Mesendoderm (in vitro differentiated cells): ENCODE data around the gene MOXD1.

Experiments used
- DNase-seq: peaks from one replicate; pipeline ENCODE4 v3.0.0; 2013
- H2AK5ac ChIP-seq: 2 replicates; pipeline ENCODE4 v1.6.1; 2013; ENCODE audit warnings: low read length, inconsistent platforms
- H2BK120ac ChIP-seq: 2 replicates; pipeline ENCODE4 v1.6.1; 2013; ENCODE audit warnings: low read depth, mild to moderate bottlenecking, low read length, moderate library complexity, mixed read lengths
- H2BK15ac ChIP-seq: replicated peaks from 2 replicates; pipeline ENCODE4 v1.6.1; 2013; ENCODE audit warnings: low read depth, mild to moderate bottlenecking, moderate library complexity
- H2BK5ac ChIP-seq: 2 replicates; pipeline ENCODE4 v1.6.1; 2013; ENCODE audit warnings: low read length, inconsistent platforms
- H3K18ac ChIP-seq: 2 replicates; pipeline ENCODE4 v1.6.1; 2013; ENCODE audit warnings: mild to moderate bottlenecking, low read length, mixed read lengths
- H3K23ac ChIP-seq: one replicate; pipeline ENCODE4 v1.6.1; 2013; ENCODE audit warnings: low read length
- H3K27ac ChIP-seq: 2 replicates; pipeline ENCODE4 v1.5.1; 2013; ENCODE audit warnings: low read depth, mild to moderate bottlenecking, inconsistent platforms, low read length, moderate library complexity
- H3K27me3 ChIP-seq: 2 replicates; pipeline ENCODE4 v1.6.1; 2013; ENCODE audit warnings: low read length, control low read depth, mild to moderate bottlenecking, inconsistent platforms; ENCODE audit not compliant: insufficient read depth, poor library complexity
- H3K36me3 ChIP-seq: 2 replicates; pipeline ENCODE4 v1.6.1; 2013; ENCODE audit warnings: low read length, inconsistent platforms; ENCODE audit not compliant: control insufficient read depth, insufficient read depth
- H3K4ac ChIP-seq: one replicate; pipeline ENCODE4 v1.6.1; 2013; ENCODE audit warnings: low read depth, mild to moderate bottlenecking, low read length, moderate library complexity
- H3K4me1 ChIP-seq: 2 replicates; pipeline ENCODE4 v1.6.1; 2013; ENCODE audit warnings: low read depth, low read length, inconsistent platforms; ENCODE audit not compliant: control insufficient read depth
- H3K4me2 ChIP-seq: 2 replicates; pipeline ENCODE4 v1.6.1; 2013; ENCODE audit warnings: low read length
- H3K4me3 ChIP-seq: 2 replicates; pipeline ENCODE4 v1.5.1; 2013; ENCODE audit warnings: mild to moderate bottlenecking, low read length
- H3K56ac ChIP-seq: one replicate; pipeline ENCODE4 v1.6.1; 2013; ENCODE audit warnings: low read length
- H3K79me1 ChIP-seq: 2 replicates; pipeline ENCODE4 v1.6.1; 2013; ENCODE audit warnings: low read length, inconsistent platforms
- H3K79me2 ChIP-seq: 2 replicates; pipeline ENCODE4 v1.6.1; 2013; ENCODE audit warnings: mild to moderate bottlenecking, low read length; ENCODE audit not compliant: control insufficient read depth, insufficient read depth
- H3K9ac ChIP-seq: 2 replicates; pipeline ENCODE4 v1.6.1; 2013; ENCODE audit warnings: low read length, inconsistent platforms
- H4K5ac ChIP-seq: one replicate; pipeline ENCODE4 v1.6.1; 2013; ENCODE audit warnings: low read length
- H4K8ac ChIP-seq: one replicate; pipeline ENCODE4 v1.6.1; 2013; ENCODE audit warnings: low read depth, mild to moderate bottlenecking, control low read depth, low read length, moderate library complexity
- WGBS: extraction: QIAGEN DNeasy Blood & Tissue Kit; methylation state at CpG from one replicate; pipeline ENCODE4 v1.1.7; 2013; ENCODE audit warnings: low lambda C conversion rate, missing lambda C conversion rate; ENCODE audit not compliant: insufficient coverage; ENCODE audit errors: extremely low coverage; 5-methylcytosine and 5-hydroxymethylcytosine counted together

The MOXD1 gene

DNA sequence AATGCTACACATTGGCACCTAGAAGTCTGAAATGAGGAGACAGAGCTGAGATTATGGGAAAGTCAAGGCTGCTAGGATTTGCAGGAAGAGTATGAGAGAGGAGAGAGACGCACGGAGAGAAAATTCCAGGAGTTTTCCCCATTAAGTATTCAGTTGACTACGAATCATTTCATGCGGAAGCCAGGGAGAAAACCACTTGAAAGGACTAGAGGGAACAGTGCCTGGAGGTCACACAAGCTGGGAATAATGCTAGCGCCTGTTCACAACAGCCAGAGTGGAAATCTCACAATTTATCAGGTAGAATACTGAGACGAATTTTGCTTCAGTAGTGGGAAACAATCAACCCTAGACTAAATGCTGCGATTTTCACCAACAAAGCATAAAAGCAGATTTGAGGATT, 118.6 kb downstream of the MOXD1 start:
- Histone ChIP-seq H3K4me1 (no peaks in the 10 kb centered on the region), H3K79me2 (no peaks in the 10 kb centered on the region), H2BK120ac (no peak overlapping the region), H3K9ac (no peak overlapping the region), H3K79me1 (no peaks in the 10 kb centered on the region), H3K23ac (no peak overlapping the region), H4K8ac (no peak overlapping the region), H2BK5ac (no peak overlapping the region), H2BK15ac (no peak overlapping the region), H3K27me3 (no peaks in the 10 kb centered on the region), H3K4me2 (no peak overlapping the region), H3K18ac (no peak overlapping the region), H4K5ac (no peak overlapping the region), H2AK5ac (no peak overlapping the region), H3K4ac (no peak overlapping the region), H3K36me3 (no peaks in the 10 kb centered on the region), H3K56ac (no peak overlapping the region), H3K4me3 (no peak overlapping the region), H3K27ac (no peak overlapping the region)
- no peak for DNase-seq
- no CpG with 5 or more reads among the region's 7 CpGs for WGBS

DNA sequence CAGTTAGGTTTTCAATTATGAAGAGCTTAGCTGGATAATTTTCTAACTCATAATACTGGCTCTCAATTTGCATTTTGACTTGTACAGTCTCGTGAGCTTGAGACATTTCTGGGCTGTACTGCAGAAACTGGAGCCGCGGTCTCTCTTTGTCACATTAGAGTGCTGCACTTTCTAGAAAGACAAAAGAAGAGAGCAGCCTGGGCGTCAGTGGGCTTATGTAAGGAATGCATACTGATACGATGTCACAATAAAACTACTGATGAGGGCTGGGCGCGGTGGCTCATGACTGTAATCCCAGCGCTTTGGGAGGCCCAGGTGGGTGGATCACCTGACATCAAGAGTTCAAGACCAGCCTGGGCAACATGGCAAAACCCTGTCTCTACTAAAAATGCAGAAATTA, 120.8 kb downstream of the MOXD1 start:
- Histone ChIP-seq H3K56ac (no peak overlapping the region), H2AK5ac (no peak overlapping the region), H4K8ac (no peak overlapping the region), H3K36me3 (no peaks in the 10 kb centered on the region), H3K9ac (no peak overlapping the region), H3K4me1 (no peaks in the 10 kb centered on the region), H3K79me1 (no peaks in the 10 kb centered on the region), H3K18ac (no peak overlapping the region), H3K79me2 (no peaks in the 10 kb centered on the region), H2BK5ac (no peak overlapping the region), H3K4ac (no peak overlapping the region), H3K27me3 (no peaks in the 10 kb centered on the region), H2BK15ac (no peak overlapping the region), H2BK120ac (no peak overlapping the region), H4K5ac (no peak overlapping the region), H3K4me3 (no peak overlapping the region), H3K27ac (no peak overlapping the region), H3K23ac (no peak overlapping the region), H3K4me2 (no peak overlapping the region)
- no CpG with 5 or more reads among the region's 8 CpGs for WGBS
- no peak for DNase-seq

DNA sequence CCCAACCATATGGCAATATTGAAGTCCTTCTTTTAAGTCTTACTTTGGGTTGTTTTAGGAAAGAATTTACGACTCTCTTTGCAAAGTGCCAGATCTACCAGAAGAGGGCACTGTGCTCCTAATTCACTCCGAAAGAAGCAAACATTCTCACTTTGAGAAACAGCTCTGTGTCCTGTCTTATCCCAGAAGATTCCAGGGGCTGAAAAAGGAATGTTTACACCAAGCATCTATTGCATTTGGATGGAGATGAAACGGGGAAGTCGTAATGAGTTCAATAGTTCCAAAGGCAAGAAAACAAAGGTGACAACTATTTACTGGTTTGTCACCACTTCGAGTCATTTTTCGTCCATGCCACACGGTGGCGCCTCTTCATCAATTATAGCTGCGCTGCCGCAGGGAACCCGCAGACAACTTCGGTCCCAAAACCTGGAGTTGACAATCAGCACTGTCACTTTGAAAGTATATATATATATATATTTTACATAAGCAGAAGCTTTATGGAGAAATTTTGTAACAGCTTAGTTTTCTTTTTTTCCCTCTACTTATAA, 121.6 kb downstream of the MOXD1 start:
- no peaks in the 10 kb centered on the region for H3K79me2 ChIP-seq
- H3K36me3 ChIP-seq, result no peaks in the 10 kb centered on the region
- H2BK15ac ChIP-seq, result no peak overlapping the region
- peak overlapping the region; percentile 7 for H3K9ac ChIP-seq
- H4K8ac ChIP-seq, result no peak overlapping the region
- no peaks in the 10 kb centered on the region for H3K27me3 ChIP-seq
- no peak overlapping the region for H2BK120ac ChIP-seq
- H2BK5ac ChIP-seq, result no peak overlapping the region
- no peaks in the 10 kb centered on the region for H3K4me1 ChIP-seq
- peak; percentile 81 for DNase-seq
- no peak overlapping the region for H3K4ac ChIP-seq
- H3K79me1 ChIP-seq, result no peaks in the 10 kb centered on the region
- peak overlapping the region; percentile 14 for H3K4me2 ChIP-seq
- no peak overlapping the region for H3K4me3 ChIP-seq
- H3K23ac ChIP-seq, result no peak overlapping the region
- WGBS, result no CpG with 5 or more reads among the region's 12 CpGs
- H3K56ac ChIP-seq, result peak overlapping the region; percentile 47
- no peak overlapping the region for H3K27ac ChIP-seq
- no peak overlapping the region for H4K5ac ChIP-seq
- no peak overlapping the region for H2AK5ac ChIP-seq
- H3K18ac ChIP-seq, result no peak overlapping the region

DNA sequence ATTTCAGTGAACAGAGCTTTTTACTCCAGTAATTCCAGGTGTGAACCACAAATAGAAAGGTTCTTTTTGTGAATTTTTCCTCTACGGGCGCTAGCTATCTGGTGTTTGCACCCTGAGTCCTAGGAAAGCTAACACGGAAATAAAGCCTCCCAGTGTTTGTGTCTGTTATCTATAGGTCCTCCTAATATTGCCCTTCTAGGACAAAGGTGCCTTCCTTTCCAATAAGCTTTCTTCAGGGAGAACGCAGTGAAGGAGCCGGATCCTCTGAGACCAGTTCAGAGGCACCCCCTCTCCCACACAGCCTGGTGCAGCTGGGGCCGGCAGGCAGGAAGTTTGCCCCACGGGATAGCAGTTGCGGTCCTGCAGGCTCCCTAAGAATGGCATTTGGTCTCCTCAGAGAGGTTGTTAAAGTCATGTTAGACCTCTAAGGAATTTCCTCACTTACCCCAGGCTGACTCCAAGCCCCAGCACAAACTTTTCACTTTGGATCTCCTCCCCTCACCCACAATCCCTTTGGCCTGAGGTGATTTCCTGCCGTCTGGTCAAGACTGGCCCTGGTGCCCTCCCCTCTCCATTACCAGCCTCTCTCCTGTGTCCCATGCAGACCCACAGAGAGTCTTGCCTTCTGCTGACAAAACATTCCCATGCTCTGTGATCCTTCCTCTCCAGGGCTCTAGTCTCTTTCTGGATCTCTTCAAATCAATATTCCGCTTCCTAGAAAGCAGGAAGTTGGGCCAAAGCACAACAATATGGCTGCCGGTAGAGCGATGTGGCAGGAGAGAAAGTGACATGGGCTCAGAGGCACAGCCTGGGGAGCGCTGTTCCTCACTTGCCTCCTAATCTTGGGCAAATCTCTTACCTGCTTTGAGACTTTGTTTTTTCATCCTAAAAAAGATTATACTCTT, 126.0 kb downstream of the MOXD1 start:
- Histone ChIP-seq H3K18ac (no peak overlapping the region), H3K4me3 (no peak overlapping the region), H3K79me1 (no peaks in the 10 kb centered on the region), H3K4me2 (no peak overlapping the region), H3K9ac (no peak overlapping the region), H3K36me3 (no peaks in the 10 kb centered on the region), H2BK15ac (no peak overlapping the region), H2BK120ac (no peak overlapping the region), H2AK5ac (no peak overlapping the region), H3K27me3 (no peaks in the 10 kb centered on the region), H3K27ac (peak overlapping the region; percentile 4), H3K56ac (no peak overlapping the region), H3K4me1 (no peaks in the 10 kb centered on the region), H2BK5ac (no peak overlapping the region), H3K23ac (no peak overlapping the region), H3K79me2 (no peaks in the 10 kb centered on the region), H3K4ac (no peak overlapping the region), H4K5ac (no peak overlapping the region), H4K8ac (no peak overlapping the region)
- peak; percentile 69 for DNase-seq
- WGBS, result no CpG with 5 or more reads among the region's 13 CpGs

DNA sequence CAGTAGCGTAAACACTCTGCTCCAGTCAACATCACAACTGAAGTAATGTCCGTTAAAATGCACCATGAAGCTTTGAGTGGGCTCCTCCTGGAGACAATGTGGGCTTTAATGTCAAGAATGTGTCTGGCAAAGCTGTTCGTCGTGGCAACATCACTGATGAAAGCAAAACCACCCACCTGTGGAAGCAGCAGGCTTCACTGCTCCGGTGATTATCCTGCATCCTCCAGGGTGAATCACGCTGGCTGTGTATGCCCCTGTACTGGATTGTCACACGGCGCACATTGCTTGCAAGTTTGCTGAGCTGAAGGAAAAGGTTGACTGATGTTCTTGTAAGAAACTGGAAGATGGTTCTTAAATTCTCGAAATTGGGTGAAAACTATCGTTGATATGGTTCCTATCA, 128.5 kb downstream of the MOXD1 start:
- H3K9ac ChIP-seq, result no peak overlapping the region
- no peak overlapping the region for H2BK15ac ChIP-seq
- no CpG with 5 or more reads among the region's 10 CpGs for WGBS
- H3K27me3 ChIP-seq, result no peaks in the 10 kb centered on the region
- no peak overlapping the region for H3K56ac ChIP-seq
- H3K4me1 ChIP-seq, result no peaks in the 10 kb centered on the region
- no peak overlapping the region for H2BK5ac ChIP-seq
- H2BK120ac ChIP-seq, result no peak overlapping the region
- no peak overlapping the region for H2AK5ac ChIP-seq
- H3K18ac ChIP-seq, result no peak overlapping the region
- no peaks in the 10 kb centered on the region for H3K79me1 ChIP-seq
- no peak overlapping the region for H3K4me2 ChIP-seq
- H3K27ac ChIP-seq, result no peak overlapping the region
- no peaks in the 10 kb centered on the region for H3K36me3 ChIP-seq
- DNase-seq, result no peak
- no peak overlapping the region for H3K4me3 ChIP-seq
- H3K79me2 ChIP-seq, result no peaks in the 10 kb centered on the region
- H4K5ac ChIP-seq, result no peak overlapping the region
- H3K4ac ChIP-seq, result no peak overlapping the region
- no peak overlapping the region for H4K8ac ChIP-seq
- no peak overlapping the region for H3K23ac ChIP-seq
